G401 (cell line): Measurements from ENCODE around the gene KIFC3. TPM values are rescaled to one million over a fixed set of nuclear protein-coding genes. Genes with fewer than 3 reads are reported as not detected.

Source experiments
- DNase-seq: peaks from one replicate; pipeline ENCODE4 v3.0.0-alpha.2; 2015; ENCODE audit warnings: low spot score
- in situ Hi-C: cut with HindIII; loops from 2 replicates; pipeline ENCODE4 v1.10.0; 2016; ENCODE audit warnings: low sequenced_read_pairs, mixed read lengths
- total RNA-seq: library from RNA; depleted of rRNA; stranded (reverse); fragments of >200 nt; shearing (Covaris generic); gene quantifications from 2 replicates; pipeline ENCODE4 v1.2.3, GENCODE V29; 2014

KIFC3 gene
- total RNA-seq, 1 experiment from 2014 or later = 53.5 TPM

DNA sequence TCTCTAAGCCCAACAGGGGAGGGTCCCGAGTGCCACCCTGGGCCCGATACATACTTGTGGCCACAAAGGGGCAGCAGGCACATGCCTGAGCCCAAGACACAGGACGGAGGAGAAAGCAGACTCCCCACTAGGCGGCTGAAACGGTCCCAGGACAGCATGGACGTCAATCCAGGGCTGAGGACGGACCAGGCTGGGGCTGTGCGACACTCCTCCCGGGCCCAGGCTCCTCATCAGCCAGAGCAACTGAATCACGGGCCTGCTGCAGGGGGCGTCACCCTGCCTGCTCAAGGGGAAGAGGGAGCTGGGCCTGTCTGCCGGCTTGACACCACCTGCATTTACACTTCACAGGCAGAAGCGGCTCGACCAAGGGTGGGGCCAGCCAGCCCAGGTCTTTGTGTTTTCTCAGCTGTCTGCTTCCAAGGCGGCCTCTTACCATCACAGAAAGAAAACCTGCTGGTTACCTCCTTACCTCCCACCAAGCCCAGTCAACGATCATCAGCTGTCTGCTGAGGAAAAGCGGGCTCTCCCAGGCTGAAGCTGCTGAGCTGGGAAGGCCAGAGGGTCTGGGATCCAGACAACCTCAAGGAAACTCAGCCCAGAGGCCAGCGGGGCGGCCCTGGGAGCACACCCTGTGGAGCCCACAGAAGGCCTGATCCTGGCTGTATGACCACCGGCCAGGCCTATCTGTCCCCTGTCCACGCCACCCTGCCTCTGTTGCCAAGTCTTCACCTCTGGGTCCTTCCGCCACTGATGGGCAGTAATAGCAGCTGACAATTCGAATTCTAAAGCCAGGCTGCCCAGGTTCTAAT is 26.4 kb downstream of the KIFC3 start:
- in situ Hi-C loops = no loop called here
- DNase-seq = peak; percentile 22

DNA sequence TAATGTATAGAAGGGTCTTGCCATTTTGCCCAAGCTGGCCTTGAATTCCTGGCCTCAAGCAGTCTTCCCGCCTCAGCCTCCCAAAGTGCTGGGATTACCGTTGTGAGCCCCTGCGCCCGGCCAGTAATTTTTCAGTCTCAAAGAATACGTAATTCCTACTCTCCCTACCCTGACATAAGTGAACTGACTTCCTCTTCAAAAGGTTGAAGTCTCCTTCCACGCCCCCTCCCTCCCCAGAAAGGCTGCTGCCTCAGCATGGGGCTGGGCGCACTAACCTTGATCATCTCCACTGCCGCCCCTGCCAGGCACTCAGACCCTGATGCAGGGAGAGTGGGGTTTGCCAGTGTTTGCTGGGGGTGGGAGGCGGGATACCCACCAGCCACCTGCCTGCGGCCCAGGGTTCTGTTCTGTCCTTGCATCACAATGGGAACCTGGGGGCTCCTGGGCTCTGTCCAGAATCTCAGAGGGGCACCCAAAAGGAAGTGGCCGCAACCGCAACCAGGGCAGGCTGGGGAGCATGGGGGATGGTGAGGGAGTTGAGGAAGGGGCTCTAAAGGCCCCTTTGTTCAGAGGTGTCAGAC is 27.5 kb downstream of the KIFC3 start:
- no peak for DNase-seq

DNA sequence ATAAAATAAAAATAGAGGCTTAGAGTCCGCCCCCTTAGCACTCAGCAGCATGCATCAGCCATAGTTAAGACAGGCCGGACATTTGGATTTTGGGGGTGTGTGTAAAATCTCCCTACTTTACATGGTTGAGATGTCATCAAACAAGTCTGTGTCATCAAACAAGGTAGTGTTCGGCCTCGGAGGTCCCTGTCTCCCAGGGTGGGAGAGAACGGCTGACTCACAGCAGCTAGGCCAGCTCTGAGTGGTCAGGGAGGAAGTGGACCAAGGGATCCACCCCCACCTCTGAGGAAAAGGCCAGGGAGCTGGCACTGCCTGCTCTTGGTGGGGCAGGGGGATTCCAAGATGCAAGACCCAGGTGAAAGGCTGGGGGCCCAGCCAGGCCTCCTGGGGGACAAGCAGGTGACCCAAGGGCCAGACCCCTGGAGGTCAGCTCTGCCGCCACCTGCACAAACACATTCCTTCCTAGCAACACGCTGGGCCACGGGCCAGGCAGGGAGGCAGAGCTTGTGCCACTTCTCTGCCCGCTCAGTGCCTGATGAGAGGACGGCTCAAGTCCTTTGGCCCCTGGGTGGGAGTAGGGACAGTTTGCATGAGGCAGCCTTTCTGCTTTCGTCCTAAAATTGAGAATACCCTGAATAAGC is 28.5 kb downstream of the KIFC3 start:
- no peak for DNase-seq
- in situ Hi-C loops = no loop called here

More for the DNA sequence above, 27.5 kb downstream of the KIFC3 start:
- in situ Hi-C loops = no loop called here

DNA sequence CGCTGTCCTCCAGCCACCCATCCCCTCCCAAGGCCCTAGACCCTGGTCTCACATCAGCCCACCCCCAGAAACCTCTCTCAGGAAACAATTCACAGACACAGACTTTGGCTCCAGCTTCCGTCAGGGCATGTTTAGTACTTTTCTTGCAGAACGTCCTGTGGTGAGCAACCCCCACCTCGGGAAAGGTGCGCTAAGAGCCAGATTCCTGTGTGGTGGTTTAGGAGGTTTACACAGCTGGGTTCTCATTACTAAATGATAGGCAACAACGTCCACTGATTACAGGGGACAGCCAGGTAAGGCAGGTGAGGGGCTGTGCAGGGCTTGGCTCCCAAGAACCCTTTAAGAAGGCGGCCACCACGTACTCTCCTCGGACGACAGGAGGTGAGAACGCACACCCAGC is 29.3 kb downstream of the KIFC3 start:
- DNase-seq = no peak
- in situ Hi-C loops = no loop called here

DNA sequence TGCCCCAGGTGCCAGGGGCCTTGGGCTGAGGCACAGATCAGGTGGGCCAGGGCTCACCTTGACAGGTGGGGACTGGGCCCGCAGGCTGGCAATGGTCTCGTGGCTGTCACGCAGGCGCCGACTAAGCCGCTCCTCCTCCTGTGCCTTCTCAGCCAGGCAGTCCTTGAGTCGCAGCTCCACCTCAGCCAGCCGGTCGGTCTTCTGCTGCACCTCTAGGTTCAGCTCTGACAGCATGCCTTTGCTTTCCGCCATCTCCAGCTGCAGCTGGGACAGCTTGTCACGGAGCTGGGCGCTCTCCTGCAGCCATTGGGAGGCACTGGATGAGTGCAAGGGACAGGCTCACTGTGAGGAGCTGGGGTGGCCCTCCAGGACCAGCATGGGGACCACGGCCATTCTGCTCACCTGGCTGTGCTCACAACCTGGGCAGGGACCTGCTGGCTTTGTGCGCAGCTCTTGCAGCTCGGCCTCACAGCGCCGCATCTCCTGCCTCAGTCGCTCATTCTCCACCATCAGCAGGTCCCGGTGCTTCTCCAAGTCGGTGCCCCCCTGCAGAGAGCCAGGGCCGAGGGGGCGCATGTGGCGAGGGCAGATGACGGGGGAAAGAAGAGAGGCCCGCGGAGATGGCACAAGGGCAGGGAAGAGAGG is 31.0 kb downstream of the KIFC3 start:
- in situ Hi-C loops = no loop called here
- no peak for DNase-seq

DNA sequence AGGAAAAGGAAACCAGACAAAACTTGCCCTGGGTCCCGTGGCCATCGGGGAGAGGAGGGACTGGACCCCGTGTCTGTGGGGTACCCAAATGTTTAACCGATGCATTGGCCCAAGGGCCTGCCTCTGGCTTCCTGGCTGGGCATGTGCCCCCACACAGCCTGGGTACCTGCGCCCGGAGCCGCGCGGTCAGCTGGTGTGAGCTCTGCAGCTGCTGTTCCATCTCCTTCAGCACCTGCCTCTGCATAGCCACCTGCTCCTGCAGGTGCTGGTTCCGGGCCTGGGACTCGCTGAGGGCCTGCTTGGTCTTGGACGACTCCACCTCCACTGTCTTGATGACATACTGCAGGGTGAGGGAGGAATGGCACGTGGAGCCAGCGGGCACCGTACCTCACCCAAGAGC is 31.9 kb downstream of the KIFC3 start:
- in situ Hi-C loops = no loop called here
- DNase-seq = no peak

DNA sequence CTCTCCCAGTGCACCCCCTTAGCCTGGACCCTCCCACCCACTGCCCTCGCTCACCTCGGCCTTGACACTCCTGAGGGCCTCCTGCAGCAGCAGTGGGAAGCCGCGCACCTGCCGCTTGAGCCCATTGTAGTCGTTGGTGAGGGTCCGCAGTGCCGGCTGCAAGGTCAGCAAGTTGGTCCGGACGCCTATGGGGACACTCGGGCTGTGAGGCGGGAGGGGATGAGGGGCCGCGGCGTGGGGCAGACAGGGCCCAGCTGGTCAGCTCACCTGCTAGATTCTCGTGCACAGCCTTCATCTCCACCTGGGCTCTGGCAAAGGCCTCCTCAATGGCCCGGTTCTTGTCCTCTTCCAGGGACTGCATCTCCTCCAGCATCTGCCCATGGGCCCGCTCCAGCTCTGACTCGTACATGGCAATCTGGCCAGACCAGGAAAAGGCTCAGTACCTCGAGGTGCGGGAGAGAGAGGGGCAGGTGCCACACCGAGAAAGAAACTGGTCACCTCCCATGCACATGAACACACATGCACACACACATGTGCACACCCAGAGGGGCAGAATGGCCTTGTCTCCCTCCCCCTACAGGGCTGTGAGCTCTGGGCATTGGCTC is 32.6 kb downstream of the KIFC3 start:
- no peak for DNase-seq
- in situ Hi-C loops = no loop called here

DNA sequence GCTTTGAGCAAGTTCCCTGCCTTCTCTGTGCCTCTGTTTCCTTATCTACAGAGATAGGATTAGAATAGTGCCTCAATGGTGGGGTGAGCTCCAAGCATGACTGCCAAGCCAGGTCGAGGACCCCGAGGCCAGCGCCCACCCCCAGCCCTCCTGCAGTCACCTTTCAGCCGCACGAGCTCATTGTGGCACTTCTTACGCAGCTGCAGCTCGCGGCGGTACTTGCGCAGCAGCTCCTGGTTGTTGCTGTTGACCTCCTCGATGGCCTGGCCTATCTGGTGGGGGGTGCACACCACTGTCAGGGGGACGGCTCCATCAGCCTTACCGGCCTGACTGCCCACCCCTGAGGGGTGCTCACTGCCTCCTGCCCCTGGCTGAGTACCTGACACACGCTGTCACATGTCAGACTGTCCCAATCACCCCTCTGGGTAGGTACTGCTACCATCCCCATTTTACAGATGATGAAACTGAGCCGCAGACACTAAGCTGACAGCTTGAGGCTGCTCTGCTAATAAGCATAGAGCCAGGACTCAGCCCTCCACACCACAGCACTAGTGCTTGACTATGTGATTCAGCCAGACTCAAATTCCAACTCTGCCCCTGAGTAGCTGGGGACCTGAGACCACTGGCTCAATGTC is 35.5 kb downstream of the KIFC3 start:
- in situ Hi-C loops = no loop called here

DNA sequence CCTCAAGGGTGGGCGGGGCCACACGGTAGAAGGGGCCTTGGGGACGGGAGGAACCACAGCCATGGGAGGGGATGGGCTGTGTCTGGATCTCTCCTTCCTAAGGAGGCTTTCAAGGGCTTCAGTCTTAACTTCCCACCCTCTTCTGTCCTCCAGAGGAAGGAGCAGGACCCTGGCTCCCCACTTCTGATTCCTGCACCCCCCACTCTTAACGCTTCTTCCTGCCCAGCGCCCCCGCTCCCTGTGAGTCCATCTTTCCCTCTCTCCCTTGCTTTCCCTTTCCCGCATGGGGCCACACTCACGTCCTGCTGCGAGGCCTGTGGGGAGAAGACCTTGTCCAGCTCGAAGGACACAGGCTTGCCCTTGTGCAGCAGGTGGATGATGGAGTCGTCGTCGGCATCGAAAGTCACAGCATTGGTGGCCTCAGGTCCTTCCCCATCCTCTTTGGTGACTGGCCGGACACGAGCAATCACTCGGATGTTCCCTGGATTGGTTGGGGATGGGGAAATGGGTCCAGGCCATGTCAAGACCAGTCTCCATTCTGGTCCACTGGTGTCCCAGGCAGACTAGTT is 37.0 kb downstream of the KIFC3 start:
- no peak for DNase-seq
- in situ Hi-C loops = no loop called here

More for the DNA sequence above, 35.5 kb downstream of the KIFC3 start:
- no peak for DNase-seq

DNA sequence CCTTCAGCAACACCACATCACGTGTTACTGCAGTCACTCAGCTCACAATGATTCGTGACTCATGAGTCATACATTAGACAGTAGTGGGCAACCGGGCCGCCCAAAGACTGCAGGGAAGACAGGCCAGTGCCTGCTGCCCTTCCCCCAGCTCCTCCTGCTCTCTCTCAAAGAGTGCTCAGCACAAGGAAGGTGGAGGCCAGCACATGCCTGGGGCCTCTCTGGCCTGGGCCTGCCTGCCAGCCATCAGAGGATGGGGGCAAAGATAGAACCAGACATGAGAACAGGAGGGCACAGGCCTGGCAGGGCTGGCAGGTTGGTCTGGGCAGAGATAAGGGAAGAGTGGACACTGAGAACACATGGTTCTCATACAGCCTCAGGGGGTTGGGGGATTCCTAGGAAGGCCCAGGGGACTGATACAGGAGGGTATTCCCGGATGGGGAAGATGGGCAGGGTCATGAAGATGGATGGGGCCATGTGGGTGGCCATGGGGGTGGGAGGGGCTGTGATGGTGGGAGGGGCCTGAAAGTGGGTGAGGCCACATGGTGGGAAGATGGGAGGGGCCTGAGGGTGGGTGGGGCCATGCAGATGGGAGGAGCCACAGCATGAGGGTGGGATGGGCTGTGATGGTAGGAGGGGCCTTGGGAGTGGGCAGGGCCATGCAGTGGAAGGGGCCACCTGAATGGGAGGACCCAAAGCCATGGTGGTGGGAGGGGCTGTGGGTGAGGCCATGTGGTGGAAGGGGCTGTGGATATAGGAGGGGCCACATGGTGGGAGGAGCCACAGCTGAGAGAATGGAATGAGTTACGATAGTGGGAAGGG is 37.7 kb downstream of the KIFC3 start:
- in situ Hi-C loops = no loop called here
- peak; percentile 27 for DNase-seq

DNA sequence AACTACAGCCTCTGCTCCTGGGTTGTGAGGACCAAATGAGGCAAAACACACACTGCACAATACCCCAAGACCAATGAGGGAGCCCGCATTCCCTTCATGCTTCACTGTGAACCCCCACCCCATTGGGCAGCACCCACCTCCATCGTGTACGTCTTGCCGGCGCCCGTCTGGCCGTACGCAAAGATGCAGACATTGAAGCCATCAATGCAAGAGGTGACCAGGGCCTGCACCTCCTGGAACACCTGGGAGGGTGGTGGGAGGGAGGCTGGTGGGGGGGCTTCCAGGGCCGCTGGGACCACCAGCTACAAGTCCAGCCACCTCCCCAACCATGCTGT is 38.3 kb downstream of the KIFC3 start:
- DNase-seq = no peak
- in situ Hi-C loops = no loop called here

DNA sequence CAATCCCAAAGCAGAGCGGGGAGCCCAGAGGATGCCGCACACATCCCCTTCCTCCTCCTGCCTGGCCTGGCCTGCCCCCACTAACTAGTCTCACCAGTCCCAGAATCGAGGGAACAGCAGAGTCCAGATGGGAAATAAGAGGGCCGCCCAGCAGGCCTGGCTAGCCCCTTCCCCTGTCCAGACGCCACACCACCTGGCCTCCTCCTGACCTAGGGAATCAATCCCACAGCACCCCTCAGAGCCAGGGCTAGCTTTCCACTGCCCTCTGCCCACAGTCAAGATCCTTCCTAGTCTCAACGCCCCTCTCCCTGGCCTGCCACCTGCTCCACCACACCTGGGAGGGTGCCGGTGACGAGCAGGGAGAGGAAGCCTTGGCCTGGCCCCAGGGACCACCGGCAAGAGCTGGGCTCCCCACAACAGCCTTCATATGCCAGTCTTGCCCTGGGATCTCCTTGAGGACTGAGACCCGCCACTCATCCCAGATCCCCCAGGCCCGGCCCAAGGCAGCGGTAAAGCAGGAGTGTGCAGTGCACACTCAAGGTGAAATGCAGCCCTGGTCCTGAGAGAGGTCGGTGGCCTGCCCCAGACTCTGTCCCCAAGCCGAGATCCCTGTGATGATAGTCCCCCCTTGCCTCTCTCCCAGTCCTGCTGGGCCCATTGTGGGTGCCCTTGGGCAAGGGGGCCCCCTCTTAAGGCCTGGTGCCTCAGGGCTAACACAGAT is 38.8 kb downstream of the KIFC3 start:
- in situ Hi-C loops = no loop called here
- DNase-seq = no peak

DNA sequence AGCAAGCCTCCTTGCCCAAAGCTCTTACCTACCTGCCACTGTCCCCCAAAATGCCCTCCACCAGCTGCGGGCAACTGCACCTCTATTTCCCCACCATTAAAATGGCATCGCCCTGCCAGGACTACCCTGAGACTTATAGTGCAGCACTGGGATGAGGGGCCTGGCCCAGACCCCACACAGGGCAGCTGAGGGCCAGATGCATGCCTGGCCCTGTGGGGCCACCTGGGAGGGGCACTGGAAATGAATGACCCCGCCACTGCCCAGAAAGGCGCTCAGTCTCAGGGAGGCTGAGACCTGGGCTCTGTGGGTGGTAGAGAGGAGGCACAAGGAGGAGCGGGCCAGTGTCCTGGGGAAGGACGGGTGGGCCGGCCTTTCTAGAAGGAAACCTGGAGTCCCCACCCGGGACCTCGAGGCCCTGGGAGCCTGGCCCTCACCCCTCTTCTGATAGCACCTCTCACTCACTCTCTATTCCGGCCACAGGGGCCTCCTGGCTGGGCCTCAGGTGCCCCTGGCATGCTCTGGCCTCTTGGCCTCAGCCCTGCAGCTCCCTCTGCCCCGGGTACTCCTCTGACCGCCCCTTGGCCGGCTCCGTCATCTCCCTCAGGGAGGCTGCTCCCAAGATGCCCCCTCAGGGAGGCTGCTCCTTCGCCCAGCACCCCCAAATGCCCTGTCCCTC is 39.8 kb downstream of the KIFC3 start:
- in situ Hi-C loops = no loop called here
- DNase-seq = no peak

DNA sequence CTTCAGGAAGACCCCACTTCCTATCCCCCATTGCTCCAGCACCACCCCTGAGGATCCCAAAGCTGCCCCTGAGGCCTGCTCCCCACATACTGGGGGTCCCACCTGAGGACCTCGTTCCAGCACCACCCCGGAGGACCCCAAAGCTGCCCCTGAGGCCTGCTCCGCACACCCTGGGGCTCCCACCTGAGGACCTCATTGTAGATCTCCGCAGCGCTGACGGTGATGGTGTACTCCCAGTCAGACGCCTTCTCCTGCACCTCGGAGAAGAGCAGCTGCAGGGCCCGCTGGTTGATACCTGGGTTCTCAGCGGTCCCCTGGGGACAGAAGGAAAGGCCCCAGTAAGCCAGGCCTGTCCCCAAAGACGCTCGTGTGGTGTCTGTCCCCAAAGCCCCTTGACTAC is 40.3 kb downstream of the KIFC3 start:
- in situ Hi-C loops = no loop called here
- no peak for DNase-seq

DNA sequence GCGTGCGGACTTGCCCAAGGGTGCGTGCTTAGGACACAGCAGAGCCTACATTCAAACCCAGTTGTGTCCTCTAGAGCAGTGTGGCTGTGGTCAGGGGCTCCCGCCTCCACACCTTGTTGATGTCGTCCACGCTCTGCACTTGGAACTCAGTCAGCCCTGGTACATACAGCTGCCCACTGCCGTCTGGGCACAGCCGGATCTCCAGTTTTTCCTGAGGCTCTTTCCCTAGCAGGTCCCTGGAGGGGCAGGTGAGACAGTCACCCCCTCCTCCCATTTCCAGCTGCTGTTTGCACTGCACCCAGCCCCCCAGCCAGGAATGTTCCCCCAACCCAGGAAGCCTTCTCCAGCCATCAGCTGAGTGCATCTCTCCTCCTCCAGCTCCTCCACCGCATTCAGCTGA is 41.0 kb downstream of the KIFC3 start:
- in situ Hi-C loops = no loop called here
- no peak for DNase-seq

DNA sequence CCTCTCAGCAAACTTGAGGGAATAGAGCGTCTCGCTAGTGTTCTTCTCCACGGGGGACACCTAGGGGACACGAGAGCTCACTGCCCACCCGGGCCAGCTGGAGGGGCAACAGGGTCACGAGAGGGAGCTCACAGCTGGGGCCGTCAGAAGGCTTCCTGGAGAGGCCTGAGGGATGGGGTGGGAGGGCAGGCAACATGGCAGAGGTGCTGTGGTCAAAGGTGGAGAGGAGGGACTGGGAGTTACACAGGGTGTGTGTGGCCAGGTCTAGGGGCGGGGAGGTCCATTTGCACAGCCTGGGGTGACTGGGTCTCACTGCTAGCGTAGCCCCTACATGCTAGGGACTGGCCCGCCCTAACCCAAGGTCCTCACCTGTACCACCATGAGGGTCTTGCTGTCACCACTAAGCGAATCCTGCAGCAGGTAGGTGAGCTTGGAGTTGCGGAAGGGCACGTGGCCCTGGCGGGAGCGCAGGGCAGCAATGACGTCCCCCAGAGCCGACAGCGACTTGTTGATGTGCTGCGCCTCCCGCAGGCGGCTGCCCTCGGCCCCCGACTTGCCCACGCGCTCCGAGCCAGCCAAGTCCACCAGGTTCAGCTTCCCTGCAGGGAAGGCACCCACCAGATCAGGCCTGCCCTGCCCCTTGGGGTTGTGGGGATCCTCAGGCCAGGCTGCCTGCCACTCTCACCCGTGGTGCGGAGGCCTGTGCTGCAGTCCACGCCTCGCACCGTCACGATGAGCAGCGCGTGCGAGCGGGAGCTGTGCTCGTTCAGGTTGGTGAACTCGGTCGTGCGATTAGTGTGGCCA is 41.7 kb downstream of the KIFC3 start:
- in situ Hi-C loops = no loop called here
- no peak for DNase-seq
